Panc1 (cell line): ENCODE measurements around the gene GADD45A. TPM values are rescaled to one million over a fixed set of nuclear protein-coding genes. Genes with fewer than 3 reads are reported as not detected.

ENCODE experiments used
- ATAC-seq: fragments of 200-7000 bp; cut with Tn5 transposase; 2 replicates; pipeline ENCODE4 v1.9.1; 2020; ENCODE audit warnings: mild to moderate bottlenecking, moderate library complexity
- BruUV-seq: library from RNA; stranded (reverse); fragments of 400-500 nt; replicated peaks from 2 replicates; lab custom pipeline; 2021; lab: Mats Ljungman, UMichigan
- CTCF ChIA-PET: fragments of 300-600 bp; sonication (Branson Sonifier 250); formaldehyde crosslinking; loops from one replicate; lab custom pipeline; 2022; ENCODE audit warnings: antibody characterized with exemption; lab: Charles Lee
- POLR2A ChIA-PET: fragments of 300-600 bp; sonication (Branson Sonifier 250); formaldehyde crosslinking; loops from one replicate; lab custom pipeline; 2022; ENCODE audit warnings: antibody characterized with exemption; lab: Charles Lee
- DNase-seq: peaks from one replicate; pipeline ENCODE4 v3.0.0-alpha.2; 2010; ENCODE audit warnings: low read depth, low spot score
- H3K27ac ChIP-seq: 2 replicates; pipeline ENCODE4 v1.5.1; 2011; ENCODE audit warnings: mild to moderate bottlenecking, low read length, inconsistent platforms
- H3K27me3 ChIP-seq: fragments of 200-500 bp; sonication (Bioruptor generic); 2 replicates; pipeline ENCODE4 v1.6.0; 2014; ENCODE audit warnings: low read length, inconsistent platforms; ENCODE audit not compliant: control insufficient read depth, insufficient read depth
- H3K36me3 ChIP-seq: fragments of 200-500 bp; sonication (Bioruptor generic); 2 replicates; pipeline ENCODE4 v1.5.1; 2014; ENCODE audit warnings: inconsistent platforms, mild to moderate bottlenecking, low read length, moderate library complexity; ENCODE audit not compliant: control insufficient read depth, insufficient read depth
- H3K4me1 ChIP-seq: 2 replicates; pipeline ENCODE4 v1.5.1; 2011; ENCODE audit warnings: inconsistent platforms, mild to moderate bottlenecking, low read length, moderate library complexity; ENCODE audit not compliant: control insufficient read depth, insufficient read depth
- H3K4me3 ChIP-seq, 2 experiments: 2 replicates each; pipeline ENCODE4 v1.5.1; 2011 to 2012; ENCODE audit warnings: low read depth in 2 of 2, low read length in 2 of 2, mild to moderate bottlenecking in 2 of 2, inconsistent platforms in 1 of 2, moderate library complexity in 1 of 2
- H3K9me3 ChIP-seq: fragments of 200-500 bp; sonication (Bioruptor generic); 2 replicates; pipeline ENCODE4 v1.5.1; 2014; ENCODE audit warnings: low read depth, mild to moderate bottlenecking, inconsistent platforms, low read length, moderate library complexity; ENCODE audit not compliant: control insufficient read depth, insufficient read depth
- POLR2AphosphoS5 ChIP-seq: IDR thresholded peaks from 2 replicates; pipeline ENCODE4 v1.6.1; 2012; ENCODE audit warnings: mild to moderate bottlenecking, low read depth, low read length, moderate library complexity
- SIN3A ChIP-seq: IDR thresholded peaks from 2 replicates; pipeline ENCODE4 v1.6.1; 2012; ENCODE audit warnings: low read depth, mild to moderate bottlenecking, low read length, moderate library complexity, borderline replicate concordance; ENCODE audit not compliant: insufficient read depth
- TCF7L2 ChIP-seq: IDR thresholded peaks from 2 replicates; pipeline ENCODE4 v1.6.1; 2011; ENCODE audit warnings: mild to moderate bottlenecking, low read depth, low read length, inconsistent platforms
- in situ Hi-C: cut with HindIII; loops from 2 replicates; pipeline ENCODE4 v1.10.0; 2016; ENCODE audit warnings: low sequenced_read_pairs, low pct_unique_long_range_greater_than_20kb
- intact Hi-C: fragments of 100-400 bp; cut with micrococcal nuclease; formaldehyde crosslinking; loops from one replicate; pipeline ENCODE4 v1.10.0; 2022; ENCODE audit not compliant: unreplicated experiment
- total RNA-seq: library from RNA; stranded (reverse); gene quantifications from one replicate; pipeline ENCODE4 v1.2.1, GENCODE V29; 2021; ENCODE audit not compliant: unreplicated experiment
- TF ChIP-seq, protein P1 (sequence below), 2 experiments: IDR thresholded peaks; 2 replicates each; pipeline ENCODE4 v1.6.1; 2011 to 2012; ENCODE audit warnings: low read depth in 2 of 2, control low read depth in 1 of 2, low read length in 1 of 2, mild to moderate bottlenecking in 1 of 2, moderate library complexity in 1 of 2; ENCODE audit not compliant: insufficient read depth in 1 of 2
- TF ChIP-seq, protein P2 (sequence below): fragments of 450-650 bp; IDR thresholded peaks from 2 replicates; pipeline ENCODE4 v1.5.1; 2017; ENCODE audit warnings: mild to moderate bottlenecking

The GADD45A gene
- total RNA-seq, 1 experiment from 2014 or later: 106 TPM

DNA sequence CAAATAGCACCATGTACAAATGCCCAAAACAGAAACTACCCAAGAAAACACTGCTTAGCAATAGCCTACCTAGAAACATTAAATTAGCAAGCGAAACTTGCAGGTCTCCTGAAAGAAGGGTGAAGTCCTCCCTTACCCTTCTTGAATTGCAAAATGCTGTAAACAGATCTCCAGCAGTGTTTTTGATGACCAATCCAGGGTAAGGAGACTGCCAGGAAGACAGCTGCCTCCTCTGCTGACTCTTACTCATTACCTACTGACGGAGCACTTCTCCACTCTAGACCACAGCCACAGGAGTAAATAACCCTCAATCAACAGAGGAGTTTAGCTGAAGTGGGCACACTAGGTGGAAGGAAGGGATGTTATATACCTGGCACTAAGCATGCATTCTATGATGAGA lies 32.2 kb upstream of the GADD45A start:
- Histone ChIP-seq H3K27ac (peak overlapping the region; percentile 100), H3K4me3 (no peak overlapping the region), H3K4me1 (peaks cover 14% of the 10 kb centered on the region), H3K36me3 (no peaks in the 10 kb centered on the region), H3K27me3 (no peaks in the 10 kb centered on the region), H3K9me3 (no peaks in the 10 kb centered on the region)
- intact Hi-C loops: no loop called here
- CTCF ChIA-PET: no interaction called here
- no peak for TF ChIP-seq SIN3A
- TF ChIP-seq, protein P1, sequence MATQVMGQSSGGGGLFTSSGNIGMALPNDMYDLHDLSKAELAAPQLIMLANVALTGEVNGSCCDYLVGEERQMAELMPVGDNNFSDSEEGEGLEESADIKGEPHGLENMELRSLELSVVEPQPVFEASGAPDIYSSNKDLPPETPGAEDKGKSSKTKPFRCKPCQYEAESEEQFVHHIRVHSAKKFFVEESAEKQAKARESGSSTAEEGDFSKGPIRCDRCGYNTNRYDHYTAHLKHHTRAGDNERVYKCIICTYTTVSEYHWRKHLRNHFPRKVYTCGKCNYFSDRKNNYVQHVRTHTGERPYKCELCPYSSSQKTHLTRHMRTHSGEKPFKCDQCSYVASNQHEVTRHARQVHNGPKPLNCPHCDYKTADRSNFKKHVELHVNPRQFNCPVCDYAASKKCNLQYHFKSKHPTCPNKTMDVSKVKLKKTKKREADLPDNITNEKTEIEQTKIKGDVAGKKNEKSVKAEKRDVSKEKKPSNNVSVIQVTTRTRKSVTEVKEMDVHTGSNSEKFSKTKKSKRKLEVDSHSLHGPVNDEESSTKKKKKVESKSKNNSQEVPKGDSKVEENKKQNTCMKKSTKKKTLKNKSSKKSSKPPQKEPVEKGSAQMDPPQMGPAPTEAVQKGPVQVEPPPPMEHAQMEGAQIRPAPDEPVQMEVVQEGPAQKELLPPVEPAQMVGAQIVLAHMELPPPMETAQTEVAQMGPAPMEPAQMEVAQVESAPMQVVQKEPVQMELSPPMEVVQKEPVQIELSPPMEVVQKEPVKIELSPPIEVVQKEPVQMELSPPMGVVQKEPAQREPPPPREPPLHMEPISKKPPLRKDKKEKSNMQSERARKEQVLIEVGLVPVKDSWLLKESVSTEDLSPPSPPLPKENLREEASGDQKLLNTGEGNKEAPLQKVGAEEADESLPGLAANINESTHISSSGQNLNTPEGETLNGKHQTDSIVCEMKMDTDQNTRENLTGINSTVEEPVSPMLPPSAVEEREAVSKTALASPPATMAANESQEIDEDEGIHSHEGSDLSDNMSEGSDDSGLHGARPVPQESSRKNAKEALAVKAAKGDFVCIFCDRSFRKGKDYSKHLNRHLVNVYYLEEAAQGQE (IDR thresholded peaks at IDR 0.05; ENCODE audit: insufficient read depth in 1 of 2, low read depth in 2 of 2, low read length in 1 of 2): no peak
- TF ChIP-seq, protein P2, sequence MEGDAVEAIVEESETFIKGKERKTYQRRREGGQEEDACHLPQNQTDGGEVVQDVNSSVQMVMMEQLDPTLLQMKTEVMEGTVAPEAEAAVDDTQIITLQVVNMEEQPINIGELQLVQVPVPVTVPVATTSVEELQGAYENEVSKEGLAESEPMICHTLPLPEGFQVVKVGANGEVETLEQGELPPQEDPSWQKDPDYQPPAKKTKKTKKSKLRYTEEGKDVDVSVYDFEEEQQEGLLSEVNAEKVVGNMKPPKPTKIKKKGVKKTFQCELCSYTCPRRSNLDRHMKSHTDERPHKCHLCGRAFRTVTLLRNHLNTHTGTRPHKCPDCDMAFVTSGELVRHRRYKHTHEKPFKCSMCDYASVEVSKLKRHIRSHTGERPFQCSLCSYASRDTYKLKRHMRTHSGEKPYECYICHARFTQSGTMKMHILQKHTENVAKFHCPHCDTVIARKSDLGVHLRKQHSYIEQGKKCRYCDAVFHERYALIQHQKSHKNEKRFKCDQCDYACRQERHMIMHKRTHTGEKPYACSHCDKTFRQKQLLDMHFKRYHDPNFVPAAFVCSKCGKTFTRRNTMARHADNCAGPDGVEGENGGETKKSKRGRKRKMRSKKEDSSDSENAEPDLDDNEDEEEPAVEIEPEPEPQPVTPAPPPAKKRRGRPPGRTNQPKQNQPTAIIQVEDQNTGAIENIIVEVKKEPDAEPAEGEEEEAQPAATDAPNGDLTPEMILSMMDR: no peak
- TF ChIP-seq TCF7L2: no peak
- TF ChIP-seq POLR2AphosphoS5: no peak
- DNase-seq: no peak
- POLR2A ChIA-PET: interaction anchor here (0.6 kb wide), 1 partner anchor 1360 kb away, joined by 4 read pairs; no protein-coding TSS in a partner anchor
- in situ Hi-C loops: loop anchor here (25.0 kb wide), 1 partner anchor 115 kb away; no protein-coding TSS in a partner anchor
- no TSS peak for BruUV-seq
- ATAC-seq: peak; percentile 86

DNA sequence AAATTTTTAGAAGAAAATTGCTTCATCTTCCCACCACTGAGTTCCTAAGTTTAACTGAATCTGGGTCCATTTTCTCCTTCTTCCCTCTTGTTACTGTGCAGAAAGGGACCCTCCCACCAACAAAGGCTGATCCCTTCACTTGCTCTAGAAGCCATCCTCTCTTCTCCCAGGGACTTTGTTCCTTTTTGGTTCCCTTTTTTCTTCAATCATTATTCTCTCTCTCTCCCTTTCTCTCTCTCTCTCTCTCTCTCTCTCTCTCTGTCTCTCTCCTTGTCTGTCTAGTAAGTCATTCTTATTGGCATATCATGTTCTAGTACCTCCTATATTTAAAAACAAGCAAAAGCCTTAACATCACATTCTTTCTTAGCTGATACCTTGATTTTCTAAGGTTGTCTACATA lies 31.7 kb upstream of the GADD45A start:
- H3K9me3 ChIP-seq: no peaks in the 10 kb centered on the region
- DNase-seq (no peak), ATAC-seq (no peak)
- intact Hi-C loops: no loop called here
- no peaks in the 10 kb centered on the region for H3K27me3 ChIP-seq
- TF ChIP-seq, protein P1 (IDR thresholded peaks at IDR 0.05; ENCODE audit: insufficient read depth in 1 of 2, low read depth in 2 of 2, low read length in 1 of 2): no peak
- TF ChIP-seq TCF7L2 (no peak), SIN3A (no peak), POLR2AphosphoS5 (no peak)
- TF ChIP-seq, protein P2: no peak
- POLR2A ChIA-PET: interaction anchor here (0.6 kb wide), 1 partner anchor 1360 kb away, joined by 4 read pairs; no protein-coding TSS in a partner anchor
- BruUV-seq: no TSS peak
- H3K4me3 ChIP-seq: no peak overlapping the region
- in situ Hi-C loops: loop anchor here (25.0 kb wide), 1 partner anchor 116 kb away; no protein-coding TSS in a partner anchor
- peak overlapping the region; percentile 100 for H3K27ac ChIP-seq
- peaks cover 10% of the 10 kb centered on the region for H3K4me1 ChIP-seq
- CTCF ChIA-PET: no interaction called here
- no peaks in the 10 kb centered on the region for H3K36me3 ChIP-seq
